Measurements from ENCODE around the gene MYH1.

DNA sequence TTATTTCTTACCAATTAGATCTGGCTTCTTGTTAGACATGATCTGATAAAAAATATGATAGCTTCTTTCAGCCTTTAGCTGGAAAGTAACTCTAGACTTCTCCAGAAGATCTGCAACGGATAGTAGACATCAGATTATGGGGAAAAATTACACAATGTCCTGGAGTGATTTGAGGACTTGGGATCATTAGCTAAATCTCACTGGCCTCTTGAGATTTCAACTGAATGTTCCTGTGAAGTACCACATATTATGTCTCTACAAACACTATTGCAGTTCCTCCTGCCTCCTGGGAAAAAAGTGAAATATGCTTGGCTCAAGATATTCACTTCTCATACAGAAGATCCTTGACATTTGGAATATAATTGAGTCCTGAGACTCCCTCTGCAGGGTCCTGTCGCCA lies 5.5 kb downstream of the MYH1 start:
- TF ChIP-seq, protein P1, sequence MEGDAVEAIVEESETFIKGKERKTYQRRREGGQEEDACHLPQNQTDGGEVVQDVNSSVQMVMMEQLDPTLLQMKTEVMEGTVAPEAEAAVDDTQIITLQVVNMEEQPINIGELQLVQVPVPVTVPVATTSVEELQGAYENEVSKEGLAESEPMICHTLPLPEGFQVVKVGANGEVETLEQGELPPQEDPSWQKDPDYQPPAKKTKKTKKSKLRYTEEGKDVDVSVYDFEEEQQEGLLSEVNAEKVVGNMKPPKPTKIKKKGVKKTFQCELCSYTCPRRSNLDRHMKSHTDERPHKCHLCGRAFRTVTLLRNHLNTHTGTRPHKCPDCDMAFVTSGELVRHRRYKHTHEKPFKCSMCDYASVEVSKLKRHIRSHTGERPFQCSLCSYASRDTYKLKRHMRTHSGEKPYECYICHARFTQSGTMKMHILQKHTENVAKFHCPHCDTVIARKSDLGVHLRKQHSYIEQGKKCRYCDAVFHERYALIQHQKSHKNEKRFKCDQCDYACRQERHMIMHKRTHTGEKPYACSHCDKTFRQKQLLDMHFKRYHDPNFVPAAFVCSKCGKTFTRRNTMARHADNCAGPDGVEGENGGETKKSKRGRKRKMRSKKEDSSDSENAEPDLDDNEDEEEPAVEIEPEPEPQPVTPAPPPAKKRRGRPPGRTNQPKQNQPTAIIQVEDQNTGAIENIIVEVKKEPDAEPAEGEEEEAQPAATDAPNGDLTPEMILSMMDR (IDR thresholded peaks at IDR 0.05; ENCODE audit: low read depth, low read length), result no peak
- no peak for TF ChIP-seq EZH2phosphoT487 (IDR thresholded peaks at IDR 0.05; ENCODE audit: low read depth)
